H1 (cell line): ENCODE data around the gene TSEN34. TPM values are rescaled to one million over a fixed set of nuclear protein-coding genes. Genes with fewer than 3 reads are reported as not detected.

Experiments used
- CTCF ChIA-PET: fragments of 300-600 bp; sonication (Branson Sonifier 250); formaldehyde crosslinking; loops from one replicate; lab custom pipeline; 2021; ENCODE audit not compliant: partially characterized antibody; lab: Charles Lee
- POLR2A ChIA-PET: fragments of 300-600 bp; sonication (Branson Sonifier 250); formaldehyde crosslinking; loops from one replicate; lab custom pipeline; 2021; ENCODE audit warnings: inconsistent platforms; ENCODE audit not compliant: partially characterized antibody; lab: Charles Lee
- DNase-seq, 2 experiments: peaks; one replicate each; pipeline versions ENCODE4 v3.0.0 to v3.0.0-alpha.2; 2010 to 2022; ENCODE audit warnings: low spot score in 2 of 2, low read depth in 1 of 2, mixed read lengths in 1 of 2
- FAIRE-seq: peaks from 2 replicates; lab custom pipeline; 2011; peaks lifted over from hg19 to GRCh38; lab: Jason Lieb, UNC
- H2AFZ ChIP-seq: 2 replicates; pipeline ENCODE4 v1.8.1; 2012; ENCODE audit warnings: low read length, inconsistent platforms
- H2AK5ac ChIP-seq: 2 replicates; pipeline ENCODE4 v1.6.1; 2013; ENCODE audit warnings: low read depth, low read length
- H2BK120ac ChIP-seq: replicated peaks from 2 replicates; pipeline ENCODE3; 2013; ENCODE audit warnings: low read depth, low read length, inconsistent platforms
- H2BK12ac ChIP-seq: 2 replicates; pipeline ENCODE4 v1.6.1; 2013; ENCODE audit warnings: low read depth, low read length
- H2BK15ac ChIP-seq: 2 replicates; pipeline ENCODE4 v1.6.1; 2013; ENCODE audit warnings: low read length
- H2BK20ac ChIP-seq: 2 replicates; pipeline ENCODE4 v1.6.1; 2013; ENCODE audit warnings: low read length
- H2BK5ac ChIP-seq: 2 replicates; pipeline ENCODE4 v1.6.1; 2013; ENCODE audit warnings: low read depth, low read length
- H3K14ac ChIP-seq: 2 replicates; pipeline ENCODE4 v1.6.1; 2013; ENCODE audit warnings: inconsistent platforms; ENCODE audit not compliant: insufficient read length
- H3K18ac ChIP-seq: 2 replicates; pipeline ENCODE4 v1.6.1; 2013; ENCODE audit warnings: low read length; ENCODE audit errors: extremely low read depth
- H3K23ac ChIP-seq: 2 replicates; pipeline ENCODE4 v1.6.1; 2013; ENCODE audit warnings: inconsistent platforms; ENCODE audit not compliant: insufficient read length
- H3K23me2 ChIP-seq: 2 replicates; pipeline ENCODE4 v1.6.1; 2013; ENCODE audit warnings: low read depth, low read length
- H3K27ac ChIP-seq: 2 replicates; pipeline ENCODE4 v1.6.1; 2011; ENCODE audit warnings: low read depth, low read length, inconsistent platforms
- H3K27me3 ChIP-seq, 4 experiments: replicated peaks in 1 of 4; 1 replicate in 1 of 4; 2 replicates in 3 of 4; pipeline versions ENCODE4 v1.6.1 to v1.8.1; 2011 to 2013; ENCODE audit warnings: low read length in 3 of 4, mild to moderate bottlenecking in 3 of 4, inconsistent platforms in 2 of 4, mixed read lengths in 2 of 4, moderate library complexity in 1 of 4; ENCODE audit not compliant: control insufficient read depth in 3 of 4, insufficient read depth in 3 of 4; ENCODE audit errors: extremely low read depth in 1 of 4
- H3K36me3 ChIP-seq, 4 experiments: 2 replicates each; pipeline versions ENCODE4 v1.6.1 to v1.8.1; 2011 to 2013; ENCODE audit warnings: mild to moderate bottlenecking in 4 of 4, low read length in 3 of 4, moderate library complexity in 2 of 4, control low read depth in 1 of 4, inconsistent platforms in 1 of 4; ENCODE audit not compliant: insufficient read depth in 4 of 4, control insufficient read depth in 2 of 4
- H3K4ac ChIP-seq: replicated peaks from 2 replicates; pipeline ENCODE3; 2013; ENCODE audit warnings: low read length, low read depth, mixed read lengths, inconsistent platforms; ENCODE audit not compliant: insufficient read length
- H3K4me1 ChIP-seq, 4 experiments: replicated peaks in 1 of 4; 1 replicate in 1 of 4; 2 replicates in 3 of 4; pipeline versions ENCODE4 v1.6.1 to v1.8.1; 2011 to 2013; ENCODE audit warnings: low read length in 3 of 4, inconsistent platforms in 2 of 4, mixed read lengths in 1 of 4; ENCODE audit not compliant: insufficient read depth in 4 of 4, control insufficient read depth in 3 of 4
- H3K4me2 ChIP-seq, 2 experiments: 2 replicates each; pipeline versions ENCODE4 v1.6.1 to v1.8.1; 2011 to 2013; ENCODE audit warnings: low read depth in 2 of 2, low read length in 2 of 2, control low read depth in 1 of 2, inconsistent platforms in 1 of 2, mild to moderate bottlenecking in 1 of 2; ENCODE audit not compliant: insufficient read depth in 1 of 2
- H3K4me3 ChIP-seq, 4 experiments: fragments of 200-600, 300-600 bp in 1 of 4; sonication (generic), shearing (Covaris generic), sonication (Bioruptor Twin) in 1 of 4; 2 replicates each; pipeline versions ENCODE4 v1.5.1 to v1.8.1; 2011 to 2016; ENCODE audit warnings: low read length in 4 of 4, low read depth in 3 of 4, control low read depth in 2 of 4, inconsistent platforms in 2 of 4, mild to moderate bottlenecking in 2 of 4, mixed read lengths in 1 of 4, moderate library complexity in 1 of 4; ENCODE audit not compliant: insufficient read depth in 2 of 4; ENCODE audit errors: extremely low read depth in 1 of 4
- H3K56ac ChIP-seq: replicated peaks from 2 replicates; pipeline ENCODE3; 2013; ENCODE audit warnings: low read depth, mild to moderate bottlenecking, mixed read lengths, low read length, inconsistent platforms; ENCODE audit not compliant: insufficient read length
- H3K79me1 ChIP-seq: 2 replicates; pipeline ENCODE4 v1.6.1; 2013; ENCODE audit warnings: low read depth, low read length, control low read depth
- H3K79me2 ChIP-seq, 2 experiments: 2 replicates each; pipeline versions ENCODE4 v1.6.1 to v1.8.1; 2012 to 2013; ENCODE audit warnings: low read length in 2 of 2, mild to moderate bottlenecking in 2 of 2, inconsistent platforms in 1 of 2; ENCODE audit not compliant: insufficient read depth in 2 of 2, control insufficient read depth in 1 of 2
- H3K9ac ChIP-seq, 4 experiments: replicated peaks in 1 of 4; 1 replicate in 1 of 4; 2 replicates in 3 of 4; pipeline versions ENCODE4 v1.6.1 to v1.8.1; 2011 to 2013; ENCODE audit warnings: low read depth in 3 of 4, low read length in 3 of 4, control low read depth in 2 of 4, mild to moderate bottlenecking in 2 of 4, moderate library complexity in 2 of 4, inconsistent platforms in 1 of 4; ENCODE audit errors: extremely low read depth in 1 of 4
- H3K9me3 ChIP-seq, 2 experiments: 2 replicates each; pipeline versions ENCODE4 v1.6.1 to v1.8.1; 2012 to 2013; ENCODE audit warnings: mild to moderate bottlenecking in 2 of 2, moderate library complexity in 2 of 2, control low read depth in 1 of 2, inconsistent platforms in 1 of 2, low read depth in 1 of 2, low read length in 1 of 2, mixed read lengths in 1 of 2; ENCODE audit not compliant: insufficient read depth in 2 of 2
- H4K20me1 ChIP-seq, 2 experiments: replicated peaks in 1 of 2; 2 replicates each; pipeline versions ENCODE3 to v1.8.1; 2011 to 2013; ENCODE audit warnings: inconsistent platforms in 2 of 2, low read length in 2 of 2, mild to moderate bottlenecking in 1 of 2; ENCODE audit not compliant: insufficient read depth in 2 of 2, control insufficient read depth in 1 of 2
- H4K5ac ChIP-seq: 2 replicates; pipeline ENCODE4 v1.6.1; 2013; ENCODE audit warnings: low read length, low read depth, mixed read lengths, inconsistent platforms; ENCODE audit not compliant: insufficient read length
- H4K8ac ChIP-seq: 2 replicates; pipeline ENCODE4 v1.8.0; 2013; ENCODE audit warnings: mild to moderate bottlenecking, moderate library complexity, low read length, inconsistent platforms; ENCODE audit not compliant: insufficient read depth; ENCODE audit errors: extremely low read depth
- H4K91ac ChIP-seq: replicated peaks from 2 replicates; pipeline ENCODE3; 2013; ENCODE audit warnings: low read length, mixed read lengths, inconsistent platforms; ENCODE audit not compliant: insufficient read length
- BCL11A ChIP-seq, 2 experiments: IDR thresholded peaks; one replicate each; pipeline ENCODE4 v1.6.1; 2011; ENCODE audit warnings: low read depth in 2 of 2, low read length in 2 of 2, mild to moderate bottlenecking in 2 of 2
- BRCA1 ChIP-seq: IDR thresholded peaks from 2 replicates; pipeline ENCODE4 v1.6.1; 2012; ENCODE audit warnings: low read depth, low read length, improper control_type of control experiment
- CHD1 ChIP-seq: IDR thresholded peaks from 2 replicates; pipeline ENCODE4 v1.6.1; 2012; ENCODE audit warnings: low read depth, low read length, improper control_type of control experiment
- EZH2 ChIP-seq: fragments of 200-600 bp; sonication (generic); IDR thresholded peaks from 2 replicates; pipeline ENCODE4 v1.7.1; 2012; ENCODE audit warnings: low read depth, mild to moderate bottlenecking, moderate library complexity, low read length, inconsistent platforms; ENCODE audit not compliant: severe bottlenecking
- GABPA ChIP-seq: IDR thresholded peaks from 2 replicates; pipeline ENCODE4 v1.6.1; 2011; ENCODE audit warnings: mild to moderate bottlenecking, low read length, moderate library complexity, borderline replicate concordance; ENCODE audit not compliant: insufficient read depth
- SP4 ChIP-seq: IDR thresholded peaks from 2 replicates; pipeline ENCODE4 v1.6.1; 2012; ENCODE audit warnings: low read length, inconsistent platforms
- TBP ChIP-seq: IDR thresholded peaks from 2 replicates; pipeline ENCODE4 v1.6.1; 2011; ENCODE audit warnings: low read depth, low read length, improper control_type of control experiment
- WGBS, 2 experiments: shearing (Covaris generic) in 1 of 2; methylation state at CpG; one replicate each; pipeline versions ENCODE4 v1.1.6 to v1.1.7; 2013 to 2015; ENCODE audit warnings: low lambda C conversion rate in 2 of 2, mixed read lengths in 2 of 2, inconsistent platforms in 1 of 2, low coverage in 1 of 2, missing lambda C conversion rate in 1 of 2; ENCODE audit not compliant: insufficient replicate concordance in 2 of 2, insufficient coverage in 1 of 2, insufficient read length in 1 of 2; ENCODE audit errors: extremely low coverage in 1 of 2, missing lambda C conversion rate in 1 of 2; 5-methylcytosine and 5-hydroxymethylcytosine counted together
- polyA plus RNA-seq, 7 experiments: library from polyadenylated mRNA; depleted of rRNA in 3 of 7; stranded (reverse) in 5 of 7; unstranded in 2 of 7; fragments of >200 nt in 5 of 7; fragments of 200-250 nt in 2 of 7; gene quantifications; 1 replicate in 5 of 7; 2 replicates in 1 of 7; 4 replicates in 1 of 7; pipeline versions ENCODE4 v1.2.1 to v1.2.3, GENCODE V29; 2011 to 2013; ENCODE audit warnings: missing spikeins in 2 of 7, mixed read lengths in 2 of 7
- total RNA-seq: library from RNA; stranded (reverse); fragmentation: NEBNext Ultra II Directional; extraction: Animal tissue kit (Norgen Biotek cat#: 25700); gene quantifications from 2 replicates; pipeline ENCODE4 v1.2.1, GENCODE V29; 2021

Gene TSEN34
- total and polyA plus RNA-seq, 2 of the 8 experiments (the other 6 are each of a cell fraction or from before 2014, with no cell fraction given): 22.5 to 52.3 TPM

DNA sequence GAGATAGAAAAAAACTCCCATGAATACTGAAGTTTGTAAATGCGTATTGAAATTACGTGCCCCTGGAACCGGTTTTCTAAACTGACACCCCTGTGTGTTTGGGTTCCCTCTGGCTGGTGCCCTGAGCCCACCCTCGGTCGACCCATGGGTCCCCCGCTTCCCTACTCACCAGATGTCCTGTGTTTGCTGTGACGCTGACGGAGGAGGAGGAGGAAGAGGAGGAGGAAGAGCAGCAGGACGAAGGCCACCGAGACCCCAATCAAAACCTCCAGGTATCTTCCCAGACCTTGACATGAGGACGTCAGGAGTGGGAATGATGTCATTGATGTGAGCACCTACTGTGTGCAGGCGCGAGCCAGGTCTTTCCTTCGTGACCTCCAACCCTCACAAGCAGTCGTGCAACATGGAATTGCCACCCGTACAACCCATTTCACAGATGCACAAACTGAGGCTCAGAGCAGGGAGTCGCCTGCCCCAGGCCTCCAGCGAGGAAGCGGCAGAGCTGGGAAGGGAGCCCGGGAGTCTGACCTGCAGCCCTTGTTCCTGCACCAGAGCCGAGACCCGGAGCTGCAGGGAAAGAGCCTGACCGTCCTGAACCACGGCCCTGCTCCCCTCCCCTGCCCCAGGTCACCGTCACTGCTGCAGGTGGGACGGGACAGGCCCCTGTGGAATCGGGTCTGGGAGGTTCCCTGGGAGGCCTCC is 28.0 kb downstream of the TSEN34 start:
- no peak for DNase-seq
- H3K4ac ChIP-seq: no peak overlapping the region
- CTCF ChIA-PET: no interaction called here
- no peak overlapping the region for H2BK12ac ChIP-seq
- no peak overlapping the region for H2BK15ac ChIP-seq
- H2AFZ ChIP-seq: no peak overlapping the region
- H3K23ac ChIP-seq: no peak overlapping the region
- H3K4me3 ChIP-seq: no peak overlapping the region
- no peak for FAIRE-seq
- H3K4me1 ChIP-seq: peaks cover 0 to 1% (median 0%) of the 10 kb centered on the region in 4 experiments; a peak in 2 of 7 replicates
- no peak overlapping the region for H3K56ac ChIP-seq
- H3K79me1 ChIP-seq: no peaks in the 10 kb centered on the region
- 88% methylated on average over 26 of the region's 27 CpGs; no CpG with 5 or more reads in 1 of the 2 experiments for WGBS, 2 experiments
- H3K14ac ChIP-seq: no peak overlapping the region
- no peaks in the 10 kb centered on the region for H3K23me2 ChIP-seq
- no peak overlapping the region for H2AK5ac ChIP-seq
- H2BK120ac ChIP-seq: no peak overlapping the region
- no peak for TF ChIP-seq SP4
- no peak for TF ChIP-seq TBP
- no peak for TF ChIP-seq BCL11A (IDR thresholded peaks at IDR 0.05; ENCODE audit: low read depth in 2 of 2, low read length in 2 of 2)
- TF ChIP-seq BRCA1: no peak
- no peak for TF ChIP-seq GABPA
- TF ChIP-seq CHD1: no peak
- no peak for TF ChIP-seq EZH2
- TF ChIP-seq, all 59 proteins: peak for 0
- POLR2A ChIA-PET: interaction anchor here (5.4 to 23.4 kb wide), 2 partner anchors 12 to 30 kb away, joined by 33 to 909 read pairs; partner anchors contain the start of genes MBOAT7, RPS9 and TSEN34
- no peak overlapping the region for H3K18ac ChIP-seq
- H3K79me2 ChIP-seq: no peaks in the 10 kb centered on the region
- H2BK20ac ChIP-seq: no peak overlapping the region
- H3K27me3 ChIP-seq: no peaks in the 10 kb centered on the region
- no peaks in the 10 kb centered on the region for H3K36me3 ChIP-seq
- H4K8ac ChIP-seq: no peak overlapping the region
- no peaks in the 10 kb centered on the region for H3K9me3 ChIP-seq
- H2BK5ac ChIP-seq: no peak overlapping the region
- H4K91ac ChIP-seq: no peak overlapping the region
- H3K9ac ChIP-seq: no peak overlapping the region
- no peaks in the 10 kb centered on the region for H4K20me1 ChIP-seq
- no peak overlapping the region for H3K4me2 ChIP-seq
- H3K27ac ChIP-seq: no peak overlapping the region
- H4K5ac ChIP-seq: no peak overlapping the region
